ENCODE measurements around the gene UBE2E3.

UBE2E3 gene

DNA sequence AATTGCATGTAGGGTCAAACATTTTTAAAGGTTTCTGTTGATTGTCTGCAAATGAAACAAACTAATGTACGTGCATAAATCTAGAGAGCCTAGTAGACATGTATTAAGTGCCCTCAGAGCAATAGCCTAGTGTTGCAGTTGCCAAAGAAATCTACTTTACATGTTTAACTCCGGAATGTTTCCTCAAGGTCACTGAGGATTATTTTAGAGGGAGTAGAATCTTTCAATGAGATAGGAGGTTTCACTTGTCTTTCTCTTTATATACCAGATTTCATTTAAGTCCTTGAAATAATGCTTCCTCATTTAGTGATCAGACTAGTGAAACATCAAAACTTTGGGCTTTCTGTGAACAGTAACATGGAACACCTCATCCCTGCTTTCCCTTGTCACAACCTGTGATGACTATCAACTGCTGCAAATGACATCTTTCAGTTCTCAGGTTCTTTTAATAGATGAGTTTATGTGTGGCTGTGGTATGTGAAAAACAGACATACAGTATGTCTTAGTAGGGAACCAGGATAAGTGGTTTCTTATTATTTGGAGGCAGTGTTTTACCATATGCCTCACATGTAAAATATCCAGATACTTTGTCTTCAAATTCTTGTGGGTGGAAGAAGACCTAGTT, 5.5 kb downstream of the UBE2E3 start:
- Histone ChIP-seq H3K4me1 (ENCODE audit: control insufficient read depth in 1 of 2, insufficient read depth in 1 of 2, low read depth in 1 of 2, low read length in 1 of 2) (peaks cover 11 to 13% of the 10 kb centered on the region in 2 experiments), H3K4me3 (ENCODE audit: low read depth in 1 of 2, low read length in 1 of 2) (no peak overlapping the region), H3K9me3 (no peaks in the 10 kb centered on the region), H3K27me3 (peaks cover 11% of the 10 kb centered on the region), H3K27ac (no peak overlapping the region), H3K36me3 (no peaks in the 10 kb centered on the region)
- TF ChIP-seq, protein P1, sequence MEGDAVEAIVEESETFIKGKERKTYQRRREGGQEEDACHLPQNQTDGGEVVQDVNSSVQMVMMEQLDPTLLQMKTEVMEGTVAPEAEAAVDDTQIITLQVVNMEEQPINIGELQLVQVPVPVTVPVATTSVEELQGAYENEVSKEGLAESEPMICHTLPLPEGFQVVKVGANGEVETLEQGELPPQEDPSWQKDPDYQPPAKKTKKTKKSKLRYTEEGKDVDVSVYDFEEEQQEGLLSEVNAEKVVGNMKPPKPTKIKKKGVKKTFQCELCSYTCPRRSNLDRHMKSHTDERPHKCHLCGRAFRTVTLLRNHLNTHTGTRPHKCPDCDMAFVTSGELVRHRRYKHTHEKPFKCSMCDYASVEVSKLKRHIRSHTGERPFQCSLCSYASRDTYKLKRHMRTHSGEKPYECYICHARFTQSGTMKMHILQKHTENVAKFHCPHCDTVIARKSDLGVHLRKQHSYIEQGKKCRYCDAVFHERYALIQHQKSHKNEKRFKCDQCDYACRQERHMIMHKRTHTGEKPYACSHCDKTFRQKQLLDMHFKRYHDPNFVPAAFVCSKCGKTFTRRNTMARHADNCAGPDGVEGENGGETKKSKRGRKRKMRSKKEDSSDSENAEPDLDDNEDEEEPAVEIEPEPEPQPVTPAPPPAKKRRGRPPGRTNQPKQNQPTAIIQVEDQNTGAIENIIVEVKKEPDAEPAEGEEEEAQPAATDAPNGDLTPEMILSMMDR (IDR thresholded peaks at IDR 0.05), result no peak

DNA sequence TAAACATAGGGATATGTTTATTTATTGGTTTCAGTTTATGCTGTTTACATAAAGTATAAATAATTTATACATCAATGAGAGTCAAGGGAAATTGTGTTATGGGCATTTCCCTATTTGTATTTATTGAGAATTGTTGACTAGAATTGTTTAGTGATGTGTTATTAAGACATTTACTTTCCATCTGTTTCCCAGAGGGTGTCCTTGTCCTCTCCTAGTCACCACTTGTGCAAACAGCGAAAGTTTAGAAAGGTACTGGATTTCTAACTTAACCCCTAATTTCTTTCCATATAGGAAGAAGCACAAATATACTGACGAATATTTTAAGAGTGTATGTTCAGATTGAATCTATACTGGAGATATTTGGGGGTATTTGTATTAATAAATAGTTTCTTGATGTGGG, 6.7 kb downstream of the UBE2E3 start:
- Histone ChIP-seq H3K9me3 (no peaks in the 10 kb centered on the region), H3K27me3 (peaks cover 1% of the 10 kb centered on the region), H3K36me3 (no peaks in the 10 kb centered on the region), H3K27ac (no peak overlapping the region), H3K4me3 (ENCODE audit: low read depth in 1 of 2, low read length in 1 of 2) (no peak overlapping the region), H3K4me1 (ENCODE audit: control insufficient read depth in 1 of 2, insufficient read depth in 1 of 2, low read depth in 1 of 2, low read length in 1 of 2) (peaks cover under 1 to 7% of the 10 kb centered on the region in 2 experiments)
- TF ChIP-seq, protein P1 (IDR thresholded peaks at IDR 0.05), result no peak

DNA sequence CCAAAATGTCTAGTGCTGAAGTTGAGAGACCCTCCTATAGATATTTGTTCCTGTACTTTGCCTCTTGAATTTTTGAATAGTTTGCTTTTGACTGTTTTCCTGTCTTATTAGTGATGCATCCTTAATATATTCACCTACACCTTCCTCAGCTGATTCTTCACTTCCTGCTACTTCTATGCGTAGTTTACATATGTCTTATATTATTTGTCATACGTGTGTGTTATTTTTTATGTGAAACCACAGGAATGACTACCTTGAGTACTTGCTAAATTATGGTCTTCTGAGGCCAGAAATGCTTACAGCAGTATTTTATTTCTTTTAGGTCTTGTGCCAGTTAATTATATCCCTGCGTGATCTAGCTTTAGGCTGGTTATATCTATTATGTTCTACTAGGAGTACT, 9.9 kb downstream of the UBE2E3 start:
- Histone ChIP-seq H3K27me3 (no peaks in the 10 kb centered on the region), H3K36me3 (no peaks in the 10 kb centered on the region), H3K27ac (no peak overlapping the region), H3K9me3 (no peaks in the 10 kb centered on the region), H3K4me3 (ENCODE audit: low read depth in 1 of 2, low read length in 1 of 2) (no peak overlapping the region), H3K4me1 (ENCODE audit: control insufficient read depth in 1 of 2, insufficient read depth in 1 of 2, low read depth in 1 of 2, low read length in 1 of 2) (no peaks in the 10 kb centered on the region)
- TF ChIP-seq, protein P1 (IDR thresholded peaks at IDR 0.05), result no peak

DNA sequence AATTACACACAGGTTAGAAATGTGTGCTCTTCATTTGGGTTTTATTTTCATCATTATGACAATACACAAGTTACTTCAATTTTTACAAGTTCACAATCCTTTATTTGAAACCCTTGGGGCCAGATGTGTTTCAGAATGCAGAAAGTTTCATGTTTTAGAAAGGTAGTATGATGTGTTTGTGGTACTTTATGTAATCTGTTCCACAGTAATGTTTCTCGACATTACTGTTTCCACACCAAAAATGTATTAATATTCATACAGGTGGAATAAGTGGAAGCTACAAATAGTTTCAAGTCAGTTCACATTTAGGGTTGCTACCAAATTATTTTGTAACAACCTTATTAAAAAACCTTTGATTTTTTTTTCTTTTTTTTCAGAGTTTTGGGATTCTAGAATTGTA, 10.4 kb downstream of the UBE2E3 start:
- Histone ChIP-seq H3K4me1 (ENCODE audit: control insufficient read depth in 1 of 2, insufficient read depth in 1 of 2, low read depth in 1 of 2, low read length in 1 of 2) (no peaks in the 10 kb centered on the region), H3K4me3 (ENCODE audit: low read depth in 1 of 2, low read length in 1 of 2) (no peak overlapping the region), H3K9me3 (no peaks in the 10 kb centered on the region), H3K27ac (no peak overlapping the region), H3K27me3 (no peaks in the 10 kb centered on the region), H3K36me3 (no peaks in the 10 kb centered on the region)
- TF ChIP-seq, protein P1 (IDR thresholded peaks at IDR 0.05), result no peak

DNA sequence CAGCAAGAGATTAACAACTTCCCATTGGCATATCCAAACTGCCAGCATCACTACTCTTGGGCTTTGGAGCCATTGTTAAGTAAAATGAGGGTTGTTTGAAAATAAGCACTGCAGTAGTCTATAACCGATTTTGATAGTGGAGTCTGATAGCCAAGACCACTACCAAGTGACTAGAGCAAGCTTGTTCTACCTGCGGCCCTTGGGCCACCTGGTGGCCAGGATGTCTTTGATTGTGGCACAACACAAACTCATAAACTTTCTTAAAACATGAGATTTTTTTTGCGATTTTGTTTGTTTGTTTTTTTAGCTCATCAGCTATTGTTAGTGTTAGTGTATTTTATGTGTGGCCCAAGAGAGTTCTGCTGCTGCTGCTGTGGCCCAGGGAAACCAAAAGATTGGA, 11.0 kb downstream of the UBE2E3 start:
- TF ChIP-seq, protein P1 (IDR thresholded peaks at IDR 0.05), result no peak
- Histone ChIP-seq H3K4me3 (ENCODE audit: low read depth in 1 of 2, low read length in 1 of 2) (no peak overlapping the region), H3K4me1 (ENCODE audit: control insufficient read depth in 1 of 2, insufficient read depth in 1 of 2, low read depth in 1 of 2, low read length in 1 of 2) (no peaks in the 10 kb centered on the region), H3K9me3 (no peaks in the 10 kb centered on the region), H3K27me3 (no peaks in the 10 kb centered on the region), H3K36me3 (no peaks in the 10 kb centered on the region), H3K27ac (no peak overlapping the region)
